Measurements from ENCODE around the gene ADAMTS10. TPM values are rescaled to one million over a fixed set of nuclear protein-coding genes. Genes with fewer than 3 reads are reported as not detected.
"Not testable (repeated sequence)": the region's sequence is repeated elsewhere in the genome, so short reads cannot be mapped to it uniquely, and the experiment has no call there.

Gene ADAMTS10
- total RNA-seq, result 10.0 TPM
- long read RNA-seq, partial matches to known transcripts, result 0 of 1 reads
- long read RNA-seq, other reads (novel, unspliced or antisense), result 1 of 1 reads

DNA sequence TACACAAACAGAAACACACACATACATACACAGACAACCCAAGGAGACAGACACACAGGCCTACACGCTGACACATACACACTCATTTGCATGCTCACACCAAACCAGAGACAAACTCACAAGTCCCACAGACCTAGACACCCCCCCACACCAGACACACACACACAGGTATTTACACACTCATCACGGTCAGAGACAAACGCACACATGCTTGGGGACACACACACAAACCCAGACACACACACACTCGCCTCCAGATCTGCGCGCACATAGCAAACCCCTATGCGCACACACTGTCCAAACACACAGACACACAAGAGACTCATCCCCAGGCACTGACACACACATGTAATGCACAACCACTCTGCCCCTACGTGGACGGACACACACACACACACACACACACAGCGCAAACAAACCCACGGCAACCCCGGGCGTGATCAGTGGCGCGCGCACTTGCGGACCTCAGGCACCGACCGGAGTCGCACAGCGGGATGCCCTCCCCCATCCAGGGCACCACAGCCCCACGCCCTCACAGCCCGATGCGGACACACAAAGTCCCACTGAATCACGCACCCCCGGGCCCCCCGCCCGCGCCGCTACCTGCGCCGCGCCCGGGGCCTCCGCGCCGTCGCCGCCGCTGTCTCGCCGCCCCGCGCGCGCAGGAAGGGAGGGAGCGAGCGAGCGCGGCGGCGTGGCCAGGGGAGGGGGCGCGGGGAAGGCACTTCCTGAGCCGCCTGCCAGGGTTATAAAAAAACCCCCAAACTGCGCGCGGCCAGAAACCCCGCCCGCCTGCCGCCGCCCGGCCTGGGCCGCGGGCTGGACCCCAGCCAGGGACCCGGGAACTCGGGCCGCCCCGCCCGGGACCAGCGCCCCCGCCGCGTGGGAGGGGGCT lies at the start of gene ADAMTS10:
TSS of gene ADAMTS10 (minus strand) at position 675 of the 895 bp plus-strand sequence. CDS start 5,005 bp downstream, outside the sequence.
- ATAC-seq (peak; percentile 11), DNase-seq (peak; percentile 72)
- intact Hi-C loops (cut with micrococcal nuclease), result no loop called here

DNA sequence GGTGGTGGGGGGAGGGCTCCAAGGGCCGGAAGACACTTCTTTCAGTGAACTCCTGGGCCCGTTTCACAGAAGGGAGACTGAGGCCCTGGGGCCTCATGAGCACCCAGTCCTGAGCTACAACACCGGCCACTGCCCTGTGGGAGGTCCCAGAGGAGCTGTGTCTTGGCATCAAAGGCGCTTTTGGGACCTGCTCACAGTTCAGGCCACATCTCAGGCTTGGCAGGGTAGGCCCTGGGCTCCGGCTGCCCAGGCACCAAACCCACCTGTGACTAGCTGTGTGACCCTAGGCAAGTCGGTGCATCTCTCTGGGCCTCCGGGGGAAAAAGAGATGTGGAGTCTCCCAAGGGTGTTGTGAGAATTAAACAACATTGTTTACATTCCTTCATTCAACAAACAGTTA lies 49.4 kb upstream of the ADAMTS10 start:
- intact Hi-C loops (cut with micrococcal nuclease), result no loop called here
- ATAC-seq (no peak), DNase-seq (no peak)

DNA sequence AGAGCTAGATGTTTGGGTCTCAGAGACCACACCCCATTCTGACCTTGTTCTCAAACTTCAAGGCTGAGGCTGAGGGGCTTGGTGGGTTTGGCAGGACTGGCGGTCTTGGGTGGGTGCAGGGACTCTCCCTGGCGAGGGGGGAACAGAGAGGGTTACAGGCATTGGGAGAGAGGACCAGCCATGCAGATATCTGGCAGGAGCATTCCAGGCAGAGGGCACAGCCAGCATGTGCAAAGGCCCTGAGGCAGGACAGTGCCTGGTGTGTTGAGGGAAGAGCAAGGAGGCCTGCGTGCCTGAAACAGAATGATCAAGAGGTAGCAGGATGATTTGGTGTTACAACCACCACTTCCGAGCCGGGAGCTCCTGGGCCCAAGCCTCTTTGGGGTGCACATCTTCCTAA lies 47.4 kb upstream of the ADAMTS10 start:
- intact Hi-C loops (cut with micrococcal nuclease), result no loop called here
- ATAC-seq (no peak), DNase-seq (no peak)

DNA sequence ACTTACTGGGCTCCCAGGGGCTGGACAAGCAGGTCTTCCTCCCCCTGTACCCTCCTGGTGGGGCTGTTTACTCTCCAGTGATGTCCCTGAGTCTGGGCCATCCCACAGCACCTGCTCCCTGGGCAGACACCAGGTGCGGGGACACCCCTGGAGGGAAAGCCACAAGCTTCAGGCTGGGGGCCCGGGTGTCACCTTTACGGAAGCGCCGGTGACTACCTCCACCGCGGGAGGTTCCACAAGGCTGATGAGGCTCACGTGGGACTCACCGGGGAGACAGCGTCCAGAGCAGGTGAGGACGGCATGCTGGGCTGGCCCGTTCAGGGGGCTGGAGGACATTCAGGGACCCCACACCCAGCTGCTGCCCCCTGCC lies 44.8 kb upstream of the ADAMTS10 start:
- intact Hi-C loops (cut with micrococcal nuclease), result no loop called here

DNA sequence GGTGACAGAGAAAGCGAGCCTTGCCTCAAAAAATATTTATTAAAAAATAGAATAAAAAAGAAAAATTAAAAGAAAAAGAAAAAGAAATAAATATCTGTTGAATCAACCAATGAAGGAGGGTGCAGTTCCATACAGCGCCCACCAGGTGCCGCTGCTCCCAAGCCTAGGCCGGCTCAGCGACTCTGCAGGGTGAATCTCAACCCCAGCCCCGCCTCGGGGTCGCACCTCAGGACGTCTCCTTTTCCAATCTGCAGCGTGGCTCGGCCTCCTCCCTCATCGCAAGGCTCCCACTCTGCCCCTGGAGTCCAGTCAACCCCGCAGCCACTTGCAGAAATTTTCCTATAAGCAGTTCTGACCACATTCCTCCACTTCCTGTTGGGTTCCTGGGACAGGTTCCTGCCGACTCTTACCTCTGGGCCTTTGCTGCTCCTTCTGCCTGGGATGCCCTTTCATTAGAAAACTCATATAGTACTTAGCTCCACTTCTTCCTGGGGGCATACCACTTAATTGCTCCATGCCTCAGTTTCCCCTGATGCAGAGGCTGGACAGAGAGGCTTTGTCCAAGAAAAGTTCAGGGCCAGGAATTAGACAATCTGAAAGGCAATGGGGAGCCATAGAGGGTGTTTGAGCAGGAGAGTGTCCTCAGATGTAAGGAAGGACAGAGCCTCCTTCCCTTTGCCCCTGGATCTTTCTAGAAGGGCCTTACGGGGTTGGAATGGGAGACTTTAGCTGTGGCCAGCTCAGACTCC lies 44.2 kb upstream of the ADAMTS10 start:
- DNase-seq, result peak; percentile 66
- ATAC-seq, result peak; percentile 63
- intact Hi-C loops (cut with micrococcal nuclease), result no loop called here

More for the DNA sequence above, 44.8 kb upstream of the ADAMTS10 start:
- ATAC-seq, result no peak
- no peak for DNase-seq

DNA sequence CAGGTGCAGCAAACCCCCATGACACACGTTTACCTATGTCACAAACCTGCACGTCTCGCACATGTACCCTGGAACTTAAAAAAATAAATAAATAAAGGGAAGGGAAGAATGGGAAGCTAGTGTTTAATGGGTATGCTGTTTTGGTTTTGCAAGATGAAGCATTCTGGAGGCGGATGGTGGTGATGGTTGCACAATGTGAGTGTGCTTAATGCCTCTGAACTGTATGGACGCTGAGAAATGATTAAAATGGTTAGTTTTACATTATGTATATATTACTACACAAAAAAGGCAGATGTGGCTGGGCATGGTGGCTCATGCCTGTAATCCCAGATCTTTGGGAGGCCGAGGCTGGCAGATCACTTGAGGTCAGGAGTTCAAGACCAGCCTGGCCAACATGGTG lies 37.7 kb upstream of the ADAMTS10 start:
- intact Hi-C loops (cut with micrococcal nuclease), result no loop called here
- ATAC-seq (no peak), DNase-seq (no peak)

DNA sequence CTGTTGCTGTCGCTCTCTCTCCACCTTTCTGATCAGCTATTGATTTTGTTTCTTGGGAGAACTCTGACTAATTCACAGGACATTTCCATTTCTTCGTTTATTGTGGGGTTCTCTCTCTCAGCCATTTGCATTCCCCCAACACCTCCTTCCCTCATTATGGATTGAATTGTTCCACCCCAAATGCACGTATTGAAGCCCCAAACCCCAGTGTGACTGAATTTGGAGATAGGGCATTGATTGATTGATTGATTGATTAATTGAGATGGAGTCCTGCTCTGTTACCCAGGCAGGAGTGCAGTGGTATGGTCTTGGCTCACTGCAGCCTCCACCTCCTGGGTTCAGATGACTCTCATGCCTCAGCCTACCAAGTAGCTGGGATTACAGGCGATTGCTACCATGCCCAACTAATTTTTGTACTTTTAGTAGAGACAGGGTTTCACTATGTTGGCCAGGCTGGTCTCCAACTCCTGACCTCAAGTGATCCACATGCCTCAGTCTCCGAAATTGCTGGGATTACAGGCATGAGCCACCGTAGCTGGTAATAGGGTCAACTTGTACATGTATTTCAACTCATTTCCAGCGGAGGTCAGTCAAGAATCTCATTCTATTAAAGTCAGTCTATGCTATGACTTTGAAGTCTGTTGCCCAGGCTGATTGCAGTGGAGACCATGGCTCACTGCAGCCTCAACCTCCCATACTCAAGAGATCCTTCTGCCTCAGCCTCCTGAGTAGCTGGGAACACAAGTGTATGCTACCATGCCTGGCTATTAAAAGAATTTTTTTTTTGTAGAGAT lies 33.5 kb upstream of the ADAMTS10 start:
- DNase-seq (no peak), ATAC-seq (no peak)
- intact Hi-C loops (cut with micrococcal nuclease), result no loop called here

DNA sequence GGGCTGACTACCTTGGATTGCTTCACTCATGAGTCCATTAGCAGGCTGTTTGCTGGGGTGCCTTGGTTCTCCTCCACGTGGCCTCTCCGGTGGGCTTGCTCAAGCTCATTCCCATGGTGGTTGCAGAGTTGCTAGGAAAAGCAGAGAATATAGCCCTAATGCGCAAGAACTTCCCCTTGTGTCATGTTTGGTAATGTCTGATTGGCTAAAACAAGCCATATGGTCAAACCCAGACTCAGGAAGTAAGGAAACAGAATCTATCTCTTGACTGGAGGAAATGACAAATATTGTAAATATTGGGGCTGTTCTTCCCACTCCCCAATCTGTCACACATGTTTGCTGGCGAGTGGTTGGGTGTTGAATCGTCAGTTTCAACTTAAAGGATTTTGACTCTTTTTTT lies 32.0 kb upstream of the ADAMTS10 start:
- intact Hi-C loops (cut with micrococcal nuclease), result no loop called here
- no peak for DNase-seq
- no peak for ATAC-seq

DNA sequence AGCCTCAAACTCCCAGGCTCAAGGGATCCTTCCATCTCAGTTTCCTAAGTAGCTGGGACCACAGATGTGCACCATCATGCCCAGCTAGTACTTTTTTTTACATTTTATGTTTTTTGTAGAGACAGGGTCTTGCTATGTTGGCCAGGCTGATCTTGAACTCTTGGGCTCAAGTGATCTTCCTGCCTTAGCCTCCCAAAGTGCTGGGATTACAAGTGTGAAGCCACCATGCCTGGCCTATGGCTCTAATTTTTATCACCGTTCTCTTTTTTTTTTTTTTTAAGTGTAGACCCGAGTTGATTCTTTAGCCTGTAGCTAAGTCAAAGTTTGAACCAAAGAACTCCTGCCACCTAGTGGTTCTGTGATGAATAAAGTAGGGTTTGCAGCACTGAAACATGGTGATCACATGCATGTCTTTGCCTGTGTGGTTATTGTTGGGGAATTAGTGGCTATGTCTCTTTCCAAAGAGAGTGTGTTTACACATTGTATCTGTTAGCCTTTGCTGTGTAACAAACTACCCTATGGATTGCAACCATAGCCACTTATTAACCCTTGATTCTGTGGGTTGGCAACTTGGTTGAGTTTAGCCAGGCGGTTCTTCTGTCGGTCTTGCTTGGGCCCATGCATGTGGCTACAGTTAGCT lies 31.5 kb upstream of the ADAMTS10 start:
- DNase-seq, result no peak
- ATAC-seq, result no peak
- intact Hi-C loops (cut with micrococcal nuclease), result no loop called here

DNA sequence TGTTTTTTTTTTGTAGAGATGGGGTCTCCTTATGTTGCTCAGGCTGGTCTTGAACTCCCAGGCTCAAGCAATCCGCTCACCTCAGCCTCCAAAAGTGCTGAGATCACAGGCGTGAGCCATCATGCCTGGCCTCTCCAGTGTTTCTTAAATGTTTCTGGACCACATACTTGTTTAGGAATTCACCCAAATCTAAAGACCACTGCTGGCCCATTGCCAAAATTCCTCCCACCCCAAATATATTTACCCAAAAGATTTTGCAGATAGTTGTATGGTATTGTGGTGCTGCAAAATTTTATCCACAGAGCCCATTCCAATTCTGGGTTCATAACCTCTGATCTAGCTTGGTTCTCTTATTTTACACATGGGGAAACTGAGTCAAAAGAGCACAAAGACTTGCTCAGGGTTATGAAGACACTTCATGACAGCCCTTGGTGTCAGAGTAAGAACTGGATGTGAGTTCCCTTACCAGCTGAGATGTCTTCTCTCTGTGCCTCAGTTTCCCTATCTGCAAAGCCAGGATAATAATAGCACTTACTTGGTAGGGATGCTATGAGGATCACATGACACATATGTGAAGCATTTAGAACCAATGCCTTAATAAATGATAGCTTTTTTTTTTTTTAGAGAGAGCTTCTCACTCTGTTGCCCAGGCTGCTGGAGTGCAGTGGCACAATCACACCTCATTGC lies 30.8 kb upstream of the ADAMTS10 start:
- ATAC-seq (no peak), DNase-seq (no peak)

DNA sequence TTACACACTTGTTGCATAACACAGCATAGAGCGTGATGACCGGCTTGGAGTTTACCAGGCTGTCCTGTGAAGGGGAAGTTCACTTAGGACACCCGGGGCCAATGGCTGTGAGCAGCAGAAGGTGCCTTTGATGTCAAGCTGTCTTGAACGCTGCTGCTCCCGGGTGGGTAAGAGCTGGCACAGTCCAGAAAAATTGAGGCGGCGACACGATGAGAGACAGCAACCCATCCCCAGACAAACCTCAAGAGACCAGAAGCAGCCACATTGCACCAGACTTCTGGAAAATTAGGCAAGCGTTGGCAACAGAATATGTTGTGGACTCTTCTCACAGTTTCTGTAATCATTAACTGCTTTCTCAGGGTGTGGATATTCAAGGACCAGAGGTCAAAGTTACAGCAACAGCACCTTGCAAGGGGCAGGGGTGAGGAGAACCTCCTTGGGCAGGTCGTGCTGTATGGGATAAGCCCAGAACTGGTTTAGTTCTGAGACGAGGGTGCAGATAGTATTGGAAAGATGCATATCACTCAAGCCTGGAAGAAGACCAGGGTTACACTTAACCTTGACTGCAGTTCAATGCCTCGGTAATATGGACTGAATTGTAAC lies 30.0 kb upstream of the ADAMTS10 start:
- intact Hi-C loops (cut with micrococcal nuclease), result no loop called here
- ATAC-seq (peak; percentile 74), DNase-seq (peak; percentile 50)

More for the DNA sequence above, 30.8 kb upstream of the ADAMTS10 start:
- intact Hi-C loops (cut with micrococcal nuclease), result no loop called here

DNA sequence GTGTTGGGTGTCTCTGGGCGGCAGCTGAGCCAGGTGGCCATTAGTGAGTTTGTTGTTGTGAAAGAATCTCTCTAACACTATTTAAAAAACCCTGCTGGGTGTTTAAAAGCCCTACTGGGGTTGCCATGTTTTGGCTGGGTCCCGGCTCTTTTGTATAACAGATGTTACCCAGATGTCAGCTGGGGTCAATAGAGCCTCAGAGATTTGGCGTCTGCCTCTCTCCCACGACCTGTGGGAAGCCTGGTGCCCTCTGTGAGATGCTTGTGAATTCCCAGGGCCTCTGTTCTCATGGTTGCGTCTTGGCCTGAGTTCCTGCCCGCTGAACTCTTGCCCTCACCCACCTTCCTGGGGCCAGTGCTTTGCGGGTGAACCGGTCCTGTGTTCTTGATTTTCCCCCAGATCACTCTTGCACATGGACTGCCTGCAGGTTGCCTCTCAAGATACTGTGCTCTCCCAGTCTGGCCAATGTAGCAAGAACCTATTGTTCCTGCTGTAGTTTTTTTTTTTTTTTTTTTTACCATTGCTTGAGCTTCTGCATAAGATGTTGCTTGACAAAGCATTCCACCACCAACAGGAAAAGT lies 29.4 kb upstream of the ADAMTS10 start:
- intact Hi-C loops (cut with micrococcal nuclease), result no loop called here
- ATAC-seq (no peak), DNase-seq (no peak)

DNA sequence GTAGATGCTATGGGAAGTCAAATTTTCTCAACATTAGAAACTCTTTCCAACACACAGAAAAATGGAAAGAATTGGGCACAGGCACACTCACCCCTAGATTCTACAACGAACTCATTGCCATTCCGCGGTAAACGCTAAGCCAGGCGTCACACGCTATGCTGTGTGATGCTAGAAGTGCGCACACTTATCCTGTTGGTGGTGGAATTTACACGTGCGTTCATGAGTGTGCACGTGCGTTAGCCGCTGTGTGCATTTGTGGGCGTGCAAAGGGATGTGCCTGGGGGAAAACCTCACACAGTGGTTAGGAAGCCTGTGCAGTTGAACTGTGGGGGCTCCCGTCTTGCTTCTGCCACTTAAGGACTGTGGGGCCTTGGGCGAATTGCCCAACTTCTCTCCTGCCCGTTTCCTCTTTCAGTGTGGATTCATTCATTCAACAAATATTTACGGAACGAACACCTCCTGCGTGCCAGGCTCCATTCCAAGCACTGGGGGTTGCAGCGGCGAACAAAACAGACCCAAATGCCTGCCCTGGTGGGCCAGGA lies 27.6 kb upstream of the ADAMTS10 start:
- DNase-seq (peak; percentile 44), ATAC-seq (no peak)
- intact Hi-C loops (cut with micrococcal nuclease), result no loop called here

DNA sequence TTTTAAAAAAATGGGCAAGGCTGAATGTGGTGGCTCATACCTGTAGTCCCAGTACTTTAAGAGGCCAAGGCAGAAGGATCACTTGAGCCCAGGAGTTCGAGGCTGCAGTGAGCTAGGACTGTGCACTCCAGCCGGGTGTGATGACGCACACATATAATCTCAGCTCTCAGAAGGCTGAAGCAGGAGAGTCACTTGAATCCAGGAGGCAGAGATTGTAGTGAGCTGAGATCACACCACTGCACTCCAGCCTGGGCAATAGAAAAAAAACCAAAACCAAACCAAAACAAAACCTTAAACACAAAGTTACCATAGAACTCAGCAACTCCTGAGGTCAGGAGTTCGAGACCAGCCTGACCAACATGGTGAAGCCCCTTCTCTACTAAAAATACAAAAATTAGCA lies 26.6 kb upstream of the ADAMTS10 start:
- DNase-seq; intact Hi-C loops (cut with micrococcal nuclease); ATAC-seq: not testable (repeated sequence)

DNA sequence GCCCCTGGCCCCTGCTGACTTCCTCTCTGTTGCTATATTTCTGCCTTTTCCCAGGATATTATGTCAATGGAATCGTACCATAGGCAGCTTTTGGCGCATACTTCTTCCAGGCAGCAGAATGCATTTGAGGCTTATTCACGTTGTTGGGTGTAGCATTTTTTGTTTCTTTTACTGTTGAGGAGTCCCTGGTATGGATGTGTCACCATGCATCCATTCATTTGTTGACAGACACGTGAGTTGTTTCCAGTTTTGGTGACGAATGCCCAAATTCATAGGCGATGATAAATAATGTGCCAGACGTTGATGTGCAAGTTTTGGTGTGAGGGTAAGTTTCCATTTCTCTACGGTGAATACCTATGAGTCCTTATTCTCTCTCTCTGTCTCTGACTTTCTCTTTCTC lies 24.9 kb upstream of the ADAMTS10 start:
- DNase-seq (no peak), ATAC-seq (no peak)
- intact Hi-C loops (cut with micrococcal nuclease), result no loop called here

DNA sequence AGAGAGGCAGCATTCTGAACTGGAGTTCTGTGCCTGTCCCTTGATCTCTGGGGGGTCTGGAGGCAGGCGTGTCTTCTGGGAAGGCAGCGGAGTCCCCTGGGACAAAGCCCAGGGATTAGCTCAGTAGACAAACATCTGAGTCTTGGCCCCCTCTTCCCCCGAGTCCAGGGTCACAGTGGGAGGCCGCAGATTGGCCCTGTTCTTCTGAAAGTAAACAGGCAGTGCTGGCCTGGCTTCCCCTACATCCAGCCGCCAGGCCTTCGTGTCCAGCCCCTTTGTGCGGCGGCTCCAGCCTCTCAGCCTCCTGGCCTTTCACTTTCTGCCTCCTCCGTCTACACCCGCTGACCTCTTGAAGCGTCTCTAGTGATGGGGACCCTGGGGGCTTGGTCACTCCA lies 20.9 kb upstream of the ADAMTS10 start:
- DNase-seq, result peak; percentile 32
- intact Hi-C loops (cut with micrococcal nuclease), result no loop called here
- ATAC-seq, result peak; percentile 43

DNA sequence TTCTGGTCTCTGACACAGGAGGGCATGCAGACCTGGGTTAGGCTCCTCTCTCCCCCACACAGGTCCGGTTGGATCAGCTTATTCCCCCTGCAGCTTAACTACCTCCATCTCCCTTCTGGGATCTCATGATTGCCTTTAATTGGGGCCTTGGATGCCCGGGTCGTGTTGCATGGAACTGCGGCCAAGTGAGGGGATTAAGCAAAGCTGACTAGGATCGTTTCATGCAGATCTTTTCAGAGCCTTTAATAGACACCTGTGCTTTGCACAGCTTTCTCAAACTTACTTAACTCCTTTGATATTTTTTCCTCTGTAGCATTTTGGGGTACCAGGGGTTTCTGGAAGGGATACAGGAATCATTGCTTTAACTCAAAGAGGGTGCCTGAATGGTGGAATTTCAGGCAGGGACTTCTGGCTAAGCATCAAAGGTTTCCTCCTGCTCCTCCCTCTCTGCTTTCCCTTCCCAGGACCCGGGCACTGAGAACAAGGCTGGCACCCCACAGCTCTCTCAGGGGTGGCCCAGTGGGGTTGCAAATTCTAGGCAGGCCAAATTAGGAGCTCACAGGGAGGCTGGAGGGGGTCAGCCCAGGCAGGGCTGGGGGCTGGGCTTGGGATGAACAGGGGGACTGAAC lies 20.4 kb upstream of the ADAMTS10 start:
- ATAC-seq (no peak), DNase-seq (no peak)
- intact Hi-C loops (cut with micrococcal nuclease), result no loop called here

Measured in left ventricle myocardium superior (tissue), 1 donor.